ENCODE results near the gene RTP3.

Gene RTP3

DNA sequence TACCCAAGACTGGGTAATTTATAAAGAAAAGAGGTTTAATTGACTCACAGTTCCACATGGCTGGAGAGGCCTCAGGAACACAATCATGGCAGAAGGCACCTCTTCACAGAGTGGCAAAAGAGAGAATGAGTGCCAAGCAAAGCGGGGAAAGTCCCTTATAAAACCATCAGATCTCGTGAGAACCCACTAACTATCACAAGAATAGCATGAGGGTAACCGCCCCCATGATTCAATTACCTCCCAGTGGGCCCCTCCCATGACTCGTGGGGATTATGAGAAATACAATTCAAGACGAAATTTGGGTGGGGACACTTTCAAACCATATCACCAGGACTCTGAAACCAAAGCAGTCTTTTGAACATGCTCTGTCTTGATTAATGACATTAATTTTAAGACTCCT is 7.0 kb downstream of the RTP3 start:
- Histone ChIP-seq H3K9me3 (ENCODE audit: control insufficient read depth in 2 of 2, low read length in 2 of 2) (no peaks in the 10 kb centered on the region), H3K27me3 (ENCODE audit: control insufficient read depth in 1 of 2, insufficient read depth in 2 of 2, low read length in 2 of 2) (no peaks in the 10 kb centered on the region), H3K27ac (ENCODE audit: low read length) (no peak overlapping the region), H3K4me1 (ENCODE audit: control insufficient read depth, insufficient read depth, low read length) (no peaks in the 10 kb centered on the region), H3K9ac (ENCODE audit: low read length in 2 of 2) (no peak overlapping the region), H3K4me3 (ENCODE audit: low read length in 2 of 2) (no peak overlapping the region), H3K36me3 (ENCODE audit: control insufficient read depth in 2 of 2, insufficient read depth in 2 of 2, low read length in 2 of 2) (no peaks in the 10 kb centered on the region)

DNA sequence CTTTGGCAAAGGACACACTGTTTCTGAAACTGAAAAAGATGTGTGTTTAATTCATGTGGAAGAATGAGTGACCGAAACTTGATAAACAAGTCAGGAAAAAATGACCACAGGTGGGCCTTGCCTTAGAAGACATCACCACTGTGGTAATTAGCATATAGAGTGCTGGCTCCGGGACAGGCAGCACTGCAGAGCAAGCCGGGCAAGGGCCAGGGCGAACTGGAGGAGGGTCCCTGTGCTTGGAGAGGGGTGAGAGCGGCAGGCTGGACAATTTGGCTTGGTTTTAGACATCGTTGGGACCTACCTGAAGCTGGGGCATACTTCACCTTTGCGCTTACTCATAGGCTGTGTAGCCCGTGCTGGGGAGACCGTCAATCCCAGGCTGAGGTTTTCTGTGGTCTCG is 8.2 kb downstream of the RTP3 start:
- Histone ChIP-seq H3K27me3 (ENCODE audit: control insufficient read depth in 1 of 2, insufficient read depth in 2 of 2, low read length in 2 of 2) (no peaks in the 10 kb centered on the region), H3K27ac (ENCODE audit: low read length) (no peak overlapping the region), H3K9me3 (ENCODE audit: control insufficient read depth in 2 of 2, low read length in 2 of 2) (no peaks in the 10 kb centered on the region), H3K4me3 (ENCODE audit: low read length in 2 of 2) (no peak overlapping the region), H3K4me1 (ENCODE audit: control insufficient read depth, insufficient read depth, low read length) (no peaks in the 10 kb centered on the region), H3K9ac (ENCODE audit: low read length in 2 of 2) (no peak overlapping the region), H3K36me3 (ENCODE audit: control insufficient read depth in 2 of 2, insufficient read depth in 2 of 2, low read length in 2 of 2) (no peaks in the 10 kb centered on the region)

DNA sequence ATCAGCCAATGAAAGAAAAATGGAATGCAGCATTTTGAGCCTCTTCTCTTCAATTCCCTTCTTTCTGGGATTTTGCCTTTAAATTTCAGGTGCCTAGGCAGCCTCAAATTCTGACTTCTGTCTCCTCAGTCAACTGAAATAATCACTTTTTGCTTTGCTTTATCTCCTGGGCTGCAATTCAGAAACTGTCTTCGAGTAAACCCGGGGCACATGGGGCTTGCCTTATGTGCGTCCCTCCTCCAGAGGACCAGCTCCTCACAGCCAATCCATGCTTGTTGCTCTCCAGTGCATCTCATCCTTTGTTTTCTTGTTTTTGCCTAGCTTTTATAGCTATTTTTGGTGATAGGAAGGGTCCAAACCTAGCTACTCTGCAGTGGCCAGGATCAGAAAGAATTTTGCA is 8.8 kb downstream of the RTP3 start:
- Histone ChIP-seq H3K9ac (ENCODE audit: low read length in 2 of 2) (no peak overlapping the region), H3K27me3 (ENCODE audit: control insufficient read depth in 1 of 2, insufficient read depth in 2 of 2, low read length in 2 of 2) (no peaks in the 10 kb centered on the region), H3K4me3 (ENCODE audit: low read length in 2 of 2) (no peak overlapping the region), H3K4me1 (ENCODE audit: control insufficient read depth, insufficient read depth, low read length) (no peaks in the 10 kb centered on the region), H3K9me3 (ENCODE audit: control insufficient read depth in 2 of 2, low read length in 2 of 2) (no peaks in the 10 kb centered on the region), H3K36me3 (ENCODE audit: control insufficient read depth in 2 of 2, insufficient read depth in 2 of 2, low read length in 2 of 2) (no peaks in the 10 kb centered on the region), H3K27ac (ENCODE audit: low read length) (no peak overlapping the region)

DNA sequence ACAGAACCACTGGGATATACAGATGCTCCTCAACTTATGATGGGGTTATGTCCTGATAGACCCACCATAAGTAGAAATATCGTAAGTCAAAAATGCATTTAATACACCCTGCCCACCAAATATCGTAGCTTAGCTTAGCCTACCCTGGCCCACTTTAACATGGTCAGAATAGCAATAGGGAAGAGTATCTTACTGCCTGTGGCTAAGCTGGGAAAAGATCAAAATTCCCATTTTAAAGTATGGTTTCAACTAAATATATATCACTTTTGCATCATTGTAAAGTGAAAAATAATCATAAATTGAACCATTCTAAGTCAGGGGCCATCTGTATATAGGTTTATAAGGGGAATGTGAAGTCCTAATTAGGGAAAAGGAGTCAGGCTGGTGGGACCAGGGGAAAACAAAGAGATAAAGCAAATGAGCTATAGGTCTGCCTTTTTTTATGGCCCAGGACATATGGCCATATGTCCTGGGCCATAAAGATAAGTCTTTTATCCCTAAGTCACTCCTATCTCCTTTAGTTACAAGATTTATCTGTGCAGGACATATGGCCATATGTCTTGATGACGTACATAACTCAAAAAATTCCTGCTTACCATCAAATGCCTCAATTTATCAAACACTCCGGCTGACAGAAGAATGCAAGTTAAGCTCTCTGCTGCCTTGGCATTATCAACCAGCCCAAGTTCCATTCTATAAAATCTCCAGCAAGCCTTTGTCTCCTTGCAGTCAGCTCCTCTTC is 11.2 kb downstream of the RTP3 start:
- no peaks in the 10 kb centered on the region for H3K4me1 ChIP-seq (ENCODE audit: control insufficient read depth, insufficient read depth, low read length)
- H3K4me3 ChIP-seq (ENCODE audit: low read length in 2 of 2) = no peak overlapping the region
- no peaks in the 10 kb centered on the region for H3K9me3 ChIP-seq (ENCODE audit: control insufficient read depth in 2 of 2, low read length in 2 of 2)
- H3K36me3 ChIP-seq (ENCODE audit: control insufficient read depth in 2 of 2, insufficient read depth in 2 of 2, low read length in 2 of 2) = no peaks in the 10 kb centered on the region
- H3K27me3 ChIP-seq (ENCODE audit: control insufficient read depth in 1 of 2, insufficient read depth in 2 of 2, low read length in 2 of 2) = no peaks in the 10 kb centered on the region
- H3K9ac ChIP-seq (ENCODE audit: low read length in 2 of 2) = no peak overlapping the region
- H3K27ac ChIP-seq (ENCODE audit: low read length) = no peak overlapping the region

DNA sequence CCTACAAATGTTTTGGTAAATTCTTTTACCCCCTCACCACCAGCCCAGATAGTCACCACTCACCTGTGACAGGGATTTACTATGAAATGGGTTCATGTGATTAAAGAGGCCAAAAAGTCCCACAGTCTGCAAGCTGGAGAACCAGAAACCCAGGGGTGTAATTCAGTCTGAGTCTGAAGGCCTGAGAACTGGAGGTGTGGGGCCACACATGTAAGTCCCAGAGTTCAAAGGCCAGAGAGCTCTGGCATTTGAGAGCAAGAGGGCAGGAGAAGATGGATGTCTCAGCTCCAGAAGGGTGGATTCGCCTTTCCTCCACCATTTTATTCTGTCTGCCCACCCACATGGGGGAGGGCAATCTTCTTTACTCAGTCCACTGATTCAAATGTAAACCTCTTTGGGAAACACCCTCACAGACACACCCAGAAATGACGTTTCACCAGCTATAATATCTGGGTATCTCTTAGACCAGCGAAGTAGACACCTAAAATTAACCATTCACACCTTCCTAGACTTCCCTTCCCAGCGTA is 11.9 kb downstream of the RTP3 start:
- Histone ChIP-seq H3K4me3 (ENCODE audit: low read length in 2 of 2) (no peak overlapping the region), H3K4me1 (ENCODE audit: control insufficient read depth, insufficient read depth, low read length) (no peaks in the 10 kb centered on the region), H3K27ac (ENCODE audit: low read length) (no peak overlapping the region), H3K9me3 (ENCODE audit: control insufficient read depth in 2 of 2, low read length in 2 of 2) (no peaks in the 10 kb centered on the region), H3K9ac (ENCODE audit: low read length in 2 of 2) (no peak overlapping the region), H3K27me3 (ENCODE audit: control insufficient read depth in 1 of 2, insufficient read depth in 2 of 2, low read length in 2 of 2) (no peaks in the 10 kb centered on the region), H3K36me3 (ENCODE audit: control insufficient read depth in 2 of 2, insufficient read depth in 2 of 2, low read length in 2 of 2) (no peaks in the 10 kb centered on the region)

DNA sequence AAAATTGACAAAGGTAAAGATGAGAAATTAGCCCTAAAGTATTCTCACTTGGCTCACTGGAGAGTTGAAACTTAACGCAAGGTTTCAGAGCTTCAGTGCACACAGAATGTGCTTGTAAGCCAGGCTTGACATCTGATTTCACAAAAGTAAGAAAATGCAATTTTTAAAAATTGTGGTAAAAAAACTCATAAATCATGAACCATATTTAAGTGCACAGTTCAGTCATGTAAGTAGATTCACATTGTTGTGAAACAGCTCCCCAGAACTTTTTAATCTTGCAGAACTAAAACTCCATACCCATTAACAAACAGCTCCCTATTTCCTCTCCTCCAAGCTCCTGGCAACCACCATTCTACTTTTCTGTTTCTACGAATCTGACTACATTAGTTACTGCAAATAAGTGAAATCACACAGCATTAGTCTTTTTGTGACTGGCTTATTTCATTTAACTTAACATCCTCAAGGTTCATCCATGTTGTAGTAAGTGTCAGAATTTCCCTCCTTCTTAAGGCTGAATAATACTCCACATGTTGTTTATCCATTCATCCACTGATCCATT is 14.5 kb downstream of the RTP3 start:
- no peaks in the 10 kb centered on the region for H3K9me3 ChIP-seq (ENCODE audit: control insufficient read depth in 2 of 2, low read length in 2 of 2)
- no peaks in the 10 kb centered on the region for H3K36me3 ChIP-seq (ENCODE audit: control insufficient read depth in 2 of 2, insufficient read depth in 2 of 2, low read length in 2 of 2)
- no peaks in the 10 kb centered on the region for H3K4me1 ChIP-seq (ENCODE audit: control insufficient read depth, insufficient read depth, low read length)
- no peak overlapping the region for H3K27ac ChIP-seq (ENCODE audit: low read length)
- H3K9ac ChIP-seq (ENCODE audit: low read length in 2 of 2) = no peak overlapping the region
- no peak overlapping the region for H3K4me3 ChIP-seq (ENCODE audit: low read length in 2 of 2)
- no peaks in the 10 kb centered on the region for H3K27me3 ChIP-seq (ENCODE audit: control insufficient read depth in 1 of 2, insufficient read depth in 2 of 2, low read length in 2 of 2)

DNA sequence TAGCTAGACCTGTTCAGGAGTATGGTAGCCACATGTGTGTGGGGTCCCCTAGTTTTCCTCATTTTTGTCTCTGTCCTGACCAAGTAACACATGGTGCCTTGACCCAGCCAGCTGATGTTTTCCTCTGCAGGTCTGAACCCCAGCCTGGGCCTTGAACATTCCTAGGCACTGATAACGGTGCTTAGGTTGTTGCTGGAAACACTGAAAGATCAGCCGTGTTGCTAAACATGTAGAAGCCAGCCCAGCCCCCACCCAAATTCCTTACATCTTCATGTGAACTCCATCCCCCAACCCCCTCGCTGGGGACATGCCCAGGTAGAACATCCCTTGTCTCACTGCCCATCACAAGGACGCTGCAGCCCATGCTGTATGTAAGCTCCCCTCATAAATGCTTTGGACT is 18.7 kb downstream of the RTP3 start:
- Histone ChIP-seq H3K4me3 (ENCODE audit: low read length in 2 of 2) (no peak overlapping the region), H3K36me3 (ENCODE audit: control insufficient read depth in 2 of 2, insufficient read depth in 2 of 2, low read length in 2 of 2) (no peaks in the 10 kb centered on the region), H3K27me3 (ENCODE audit: control insufficient read depth in 1 of 2, insufficient read depth in 2 of 2, low read length in 2 of 2) (no peaks in the 10 kb centered on the region), H3K9ac (ENCODE audit: low read length in 2 of 2) (no peak overlapping the region), H3K27ac (ENCODE audit: low read length) (no peak overlapping the region), H3K9me3 (ENCODE audit: control insufficient read depth in 2 of 2, low read length in 2 of 2) (no peaks in the 10 kb centered on the region), H3K4me1 (ENCODE audit: control insufficient read depth, insufficient read depth, low read length) (no peaks in the 10 kb centered on the region)

DNA sequence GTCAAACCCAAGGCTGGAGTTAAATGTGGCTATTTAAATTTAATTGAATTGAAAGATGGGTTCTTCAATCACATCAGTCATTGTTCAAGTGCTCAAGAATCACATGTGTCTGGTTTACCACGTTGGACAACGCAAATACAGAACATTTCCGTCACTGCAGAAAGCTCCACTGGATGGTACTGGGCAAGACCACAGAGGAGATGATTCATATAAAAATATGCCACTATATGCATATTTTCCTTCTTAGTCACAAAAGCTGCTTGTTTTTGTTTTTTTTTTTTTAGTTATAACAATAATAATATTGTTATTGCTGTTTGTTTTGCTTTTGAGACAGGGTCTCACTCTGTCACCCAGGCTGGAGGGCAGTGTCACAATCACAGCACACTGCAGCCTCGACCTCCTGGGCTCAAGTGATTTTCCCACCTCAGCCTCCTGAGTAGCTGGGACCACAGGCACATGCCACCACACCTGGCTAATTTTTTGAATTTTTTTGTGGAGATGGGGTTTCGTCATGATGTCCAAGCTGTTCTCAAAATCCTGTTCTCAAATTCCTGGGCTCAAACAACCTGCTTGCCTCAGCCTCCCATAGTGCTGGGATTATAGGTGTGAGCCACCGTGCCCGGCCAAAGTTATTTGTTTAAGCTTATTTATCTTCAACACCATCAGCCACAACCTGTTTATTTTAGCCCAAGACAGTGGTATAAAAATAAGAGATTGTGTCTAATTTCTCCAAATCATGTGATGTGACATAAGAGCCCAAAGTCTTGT is 19.4 kb downstream of the RTP3 start:
- no peaks in the 10 kb centered on the region for H3K27me3 ChIP-seq (ENCODE audit: control insufficient read depth in 1 of 2, insufficient read depth in 2 of 2, low read length in 2 of 2)
- no peak overlapping the region for H3K9ac ChIP-seq (ENCODE audit: low read length in 2 of 2)
- H3K9me3 ChIP-seq (ENCODE audit: control insufficient read depth in 2 of 2, low read length in 2 of 2) = no peaks in the 10 kb centered on the region
- H3K4me3 ChIP-seq (ENCODE audit: low read length in 2 of 2) = no peak overlapping the region
- H3K4me1 ChIP-seq (ENCODE audit: control insufficient read depth, insufficient read depth, low read length) = no peaks in the 10 kb centered on the region
- no peak overlapping the region for H3K27ac ChIP-seq (ENCODE audit: low read length)
- H3K36me3 ChIP-seq (ENCODE audit: control insufficient read depth in 2 of 2, insufficient read depth in 2 of 2, low read length in 2 of 2) = no peaks in the 10 kb centered on the region

DNA sequence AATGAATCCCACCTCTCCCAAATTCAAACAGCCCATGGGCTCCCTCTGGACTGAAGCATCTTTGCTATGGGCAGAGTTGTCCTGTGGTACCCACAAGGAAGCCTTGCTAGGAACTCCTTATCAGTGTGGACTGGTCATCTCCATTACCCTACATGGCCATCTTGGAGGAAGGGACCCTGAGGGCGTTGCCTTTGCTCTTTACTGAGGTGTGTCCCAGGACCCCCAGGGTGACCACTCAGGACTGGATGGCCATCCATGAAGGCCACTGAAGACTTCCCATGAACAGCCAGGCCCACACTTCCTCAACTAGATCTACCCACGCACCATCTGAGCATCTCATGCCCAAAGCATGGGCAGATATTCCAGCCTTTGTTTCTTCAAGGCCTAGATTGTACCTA is 20.0 kb downstream of the RTP3 start:
- no peak overlapping the region for H3K9ac ChIP-seq (ENCODE audit: low read length in 2 of 2)
- H3K9me3 ChIP-seq (ENCODE audit: control insufficient read depth in 2 of 2, low read length in 2 of 2) = no peaks in the 10 kb centered on the region
- H3K4me1 ChIP-seq (ENCODE audit: control insufficient read depth, insufficient read depth, low read length) = no peaks in the 10 kb centered on the region
- no peak overlapping the region for H3K27ac ChIP-seq (ENCODE audit: low read length)
- H3K36me3 ChIP-seq (ENCODE audit: control insufficient read depth in 2 of 2, insufficient read depth in 2 of 2, low read length in 2 of 2) = no peaks in the 10 kb centered on the region
- no peaks in the 10 kb centered on the region for H3K27me3 ChIP-seq (ENCODE audit: control insufficient read depth in 1 of 2, insufficient read depth in 2 of 2, low read length in 2 of 2)
- no peak overlapping the region for H3K4me3 ChIP-seq (ENCODE audit: low read length in 2 of 2)

DNA sequence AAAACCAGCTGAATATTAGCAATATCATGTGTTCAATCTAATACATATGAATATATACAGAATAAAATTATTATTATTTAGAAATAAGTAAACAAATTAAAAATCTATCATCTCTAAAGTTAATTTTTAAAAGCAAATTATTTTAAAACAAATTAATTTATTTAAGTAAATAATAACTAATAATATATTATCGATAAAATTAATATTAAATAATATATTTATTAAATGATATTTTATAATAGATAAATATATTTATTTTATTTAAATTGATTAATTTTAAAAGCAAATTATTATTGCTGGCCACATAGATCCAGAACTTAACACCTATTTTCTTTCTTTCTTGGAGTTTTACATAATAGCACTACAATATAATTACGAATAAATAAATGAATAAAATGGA is 22.2 kb downstream of the RTP3 start:
- Histone ChIP-seq H3K9me3 (ENCODE audit: control insufficient read depth in 2 of 2, low read length in 2 of 2) (no peaks in the 10 kb centered on the region), H3K27ac (ENCODE audit: low read length) (no peak overlapping the region), H3K36me3 (ENCODE audit: control insufficient read depth in 2 of 2, insufficient read depth in 2 of 2, low read length in 2 of 2) (no peaks in the 10 kb centered on the region), H3K4me3 (ENCODE audit: low read length in 2 of 2) (no peak overlapping the region), H3K27me3 (ENCODE audit: control insufficient read depth in 1 of 2, insufficient read depth in 2 of 2, low read length in 2 of 2) (no peaks in the 10 kb centered on the region), H3K4me1 (ENCODE audit: control insufficient read depth, insufficient read depth, low read length) (no peaks in the 10 kb centered on the region), H3K9ac (ENCODE audit: low read length in 2 of 2) (no peak overlapping the region)

DNA sequence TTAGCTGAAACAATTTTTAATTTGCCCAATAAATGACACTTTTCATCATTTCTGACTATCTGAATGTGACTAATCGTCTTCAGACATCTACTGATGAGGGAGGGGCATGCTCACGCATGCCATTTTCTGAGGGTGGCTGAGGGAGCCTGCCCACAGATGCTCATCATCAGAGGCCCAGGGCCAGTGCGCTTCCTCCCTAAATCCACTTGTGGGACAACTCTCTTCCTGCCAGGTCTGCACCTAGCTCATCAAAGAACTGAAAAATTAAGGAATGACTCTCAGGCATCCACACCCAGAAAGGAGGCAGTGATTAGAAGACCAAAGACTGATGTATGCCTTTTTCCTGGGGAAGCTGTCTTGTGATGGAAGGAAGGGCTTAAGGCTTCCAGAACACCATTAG is 22.8 kb downstream of the RTP3 start:
- Histone ChIP-seq H3K36me3 (ENCODE audit: control insufficient read depth in 2 of 2, insufficient read depth in 2 of 2, low read length in 2 of 2) (no peaks in the 10 kb centered on the region), H3K27ac (ENCODE audit: low read length) (no peak overlapping the region), H3K4me3 (ENCODE audit: low read length in 2 of 2) (no peak overlapping the region), H3K4me1 (ENCODE audit: control insufficient read depth, insufficient read depth, low read length) (no peaks in the 10 kb centered on the region), H3K9ac (ENCODE audit: low read length in 2 of 2) (no peak overlapping the region), H3K9me3 (ENCODE audit: control insufficient read depth in 2 of 2, low read length in 2 of 2) (no peaks in the 10 kb centered on the region), H3K27me3 (ENCODE audit: control insufficient read depth in 1 of 2, insufficient read depth in 2 of 2, low read length in 2 of 2) (no peaks in the 10 kb centered on the region)

All from stomach smooth muscle (tissue), 2 donors.